GM21447 (cell line): ENCODE results near the gene CREB3L4.

Experiments used
- ATAC-seq: cut with Tn5 transposase; IDR thresholded peaks from one replicate; pipeline ENCODE4 v1.9.1; 2021; ENCODE audit not compliant: unreplicated experiment

The CREB3L4 gene

DNA sequence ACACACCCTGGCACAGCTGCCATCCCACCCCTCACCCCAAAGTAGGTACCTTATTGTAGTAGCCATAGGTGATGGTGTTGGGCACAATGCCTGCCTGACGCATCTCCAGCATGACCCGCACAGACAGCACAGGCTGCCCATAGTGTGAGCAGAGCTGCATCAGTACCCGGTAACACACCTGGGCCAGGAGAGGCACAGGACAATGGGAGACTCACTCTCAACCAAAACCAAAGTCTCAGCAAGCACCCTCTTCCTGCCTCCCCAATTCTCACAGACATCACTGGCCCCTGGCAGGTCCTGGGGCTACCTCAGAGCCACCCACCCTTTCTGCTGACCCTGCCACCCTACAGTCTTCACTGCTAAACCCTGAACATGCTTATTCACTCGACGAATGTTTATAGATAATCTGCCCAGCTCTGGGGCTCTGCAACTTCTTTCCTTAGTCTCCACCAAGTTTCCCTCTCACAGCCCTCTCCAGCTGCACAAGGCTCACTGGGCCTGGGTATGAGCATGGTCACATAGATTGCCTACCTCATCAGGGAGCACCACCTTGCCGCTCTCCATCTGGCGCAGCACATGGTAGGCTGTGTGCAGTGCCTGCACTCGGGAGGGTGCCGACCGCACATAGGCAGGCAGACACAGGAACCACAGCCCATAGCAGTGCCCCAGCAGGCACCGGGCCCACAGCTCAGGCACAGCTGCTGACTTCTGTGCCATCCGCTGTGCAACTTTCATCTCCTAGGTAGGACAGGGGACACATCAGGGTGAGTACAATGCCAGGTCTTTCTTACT is 31.5 kb upstream of the CREB3L4 start:
- no peak for ATAC-seq

DNA sequence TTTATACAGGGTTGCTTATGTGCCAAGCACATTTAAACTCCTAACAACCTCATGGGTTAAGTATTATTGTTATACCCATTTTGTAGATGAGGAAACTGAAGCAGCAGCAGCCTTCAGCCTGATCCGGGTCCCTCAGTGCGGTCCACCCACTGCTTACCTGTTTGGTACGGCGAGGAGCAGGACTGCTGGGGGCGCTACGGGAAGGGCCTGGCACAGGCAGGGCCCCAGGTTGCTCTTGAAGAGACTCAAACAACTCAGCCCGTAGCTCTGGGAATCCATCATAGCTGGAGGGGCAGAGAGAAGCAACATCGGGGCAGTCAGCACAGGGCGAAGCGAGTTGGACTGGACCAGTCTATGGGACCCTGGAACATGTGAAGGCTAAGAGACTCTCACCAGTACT is 30.4 kb upstream of the CREB3L4 start:
- no peak for ATAC-seq

GRCh38 chr1:153938996-153939395 is 28.7 kb upstream of the CREB3L4 start:
- no peak for ATAC-seq

GRCh38 chr1:153939476-153939875 is 28.2 kb upstream of the CREB3L4 start:
- ATAC-seq, result no peak

DNA sequence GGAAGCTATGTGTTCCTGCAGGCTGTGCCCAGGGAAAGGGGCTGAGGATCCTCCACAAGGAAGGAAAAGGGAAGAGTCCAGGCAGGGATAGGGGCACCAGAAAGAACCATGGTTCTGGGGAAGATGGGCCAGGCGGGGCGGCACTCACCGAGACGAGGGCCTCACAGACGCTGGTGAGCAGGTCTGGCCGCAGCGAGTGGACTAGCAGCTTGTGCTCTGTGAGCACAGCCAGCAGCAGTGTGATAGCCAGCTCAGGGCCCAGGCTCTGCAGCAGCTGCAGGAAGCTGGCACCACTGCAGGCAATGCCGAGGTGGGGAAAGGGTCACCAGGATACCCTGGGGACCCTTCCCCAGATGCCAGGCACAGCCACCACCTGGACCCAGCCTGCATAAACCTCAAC is 26.9 kb upstream of the CREB3L4 start:
- no peak for ATAC-seq

GRCh38 chr1:153941826-153942725 is 25.6 kb upstream of the CREB3L4 start:
- ATAC-seq, result no peak

GRCh38 chr1:153942766-153943549 is 24.7 kb upstream of the CREB3L4 start:
- no peak for ATAC-seq

GRCh38 chr1:153944005-153944826 is 23.5 kb upstream of the CREB3L4 start:
- ATAC-seq, result no peak

DNA sequence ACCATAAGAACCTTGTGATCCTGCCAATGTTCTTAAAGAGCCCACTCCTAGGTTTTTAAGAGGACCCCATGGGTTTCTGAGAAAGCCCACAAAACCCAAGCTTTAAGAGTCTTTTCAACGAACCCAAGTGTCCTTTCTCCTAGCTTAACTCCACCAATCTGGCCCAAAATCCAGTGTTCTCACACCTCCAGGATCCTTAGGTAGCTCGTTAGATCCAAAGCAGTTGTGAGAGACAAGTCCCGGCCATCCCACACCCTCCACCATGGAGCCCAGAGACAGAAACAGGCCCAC is 22.9 kb upstream of the CREB3L4 start:
- no peak for ATAC-seq

- ATAC-seq, result no peak
Measured at GRCh38 chr1:153945131-153945794, 22.4 kb upstream of the CREB3L4 start.

DNA sequence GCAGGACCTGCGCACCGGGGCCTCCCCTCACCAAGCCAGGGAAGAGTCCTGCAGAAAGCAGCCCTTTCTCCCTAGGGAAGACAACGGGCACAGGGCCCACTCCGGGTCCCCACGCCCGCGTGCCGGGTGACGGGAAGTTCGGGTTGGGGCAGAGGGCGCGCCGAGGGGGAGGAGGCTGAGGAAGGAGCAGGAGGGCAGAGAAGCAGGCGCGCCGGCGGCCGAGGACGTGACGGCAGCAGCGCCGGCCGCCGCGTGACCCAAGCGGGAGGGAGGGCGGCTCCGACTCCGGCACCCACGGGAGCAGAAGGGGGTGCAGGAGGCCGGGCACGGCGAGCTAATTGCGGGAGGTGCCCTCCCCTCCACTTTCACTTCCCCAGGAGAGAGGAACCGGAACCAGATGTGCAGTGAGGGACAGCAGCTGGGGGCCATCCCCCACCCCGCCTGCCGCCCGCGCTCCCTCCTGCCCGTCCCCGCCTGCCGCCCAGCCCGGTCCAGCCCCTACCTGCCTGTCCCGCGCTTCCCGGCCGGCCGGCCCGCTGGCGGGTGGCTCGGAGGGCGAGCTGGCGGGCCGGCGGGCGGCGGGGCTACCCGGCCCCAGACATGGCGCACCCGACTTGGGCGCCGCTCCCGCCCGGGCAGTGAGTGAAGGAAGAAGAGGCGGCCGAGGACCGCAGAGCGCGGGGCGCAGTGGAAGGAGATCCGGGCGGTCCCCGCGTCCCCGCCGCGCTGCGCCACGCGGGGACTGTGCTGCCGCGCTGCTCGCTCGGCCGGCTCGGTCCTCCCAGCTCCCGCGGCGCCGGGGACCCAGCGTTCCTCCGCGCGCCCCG is 21.7 kb upstream of the CREB3L4 start:
- peak; percentile 73 for ATAC-seq

DNA sequence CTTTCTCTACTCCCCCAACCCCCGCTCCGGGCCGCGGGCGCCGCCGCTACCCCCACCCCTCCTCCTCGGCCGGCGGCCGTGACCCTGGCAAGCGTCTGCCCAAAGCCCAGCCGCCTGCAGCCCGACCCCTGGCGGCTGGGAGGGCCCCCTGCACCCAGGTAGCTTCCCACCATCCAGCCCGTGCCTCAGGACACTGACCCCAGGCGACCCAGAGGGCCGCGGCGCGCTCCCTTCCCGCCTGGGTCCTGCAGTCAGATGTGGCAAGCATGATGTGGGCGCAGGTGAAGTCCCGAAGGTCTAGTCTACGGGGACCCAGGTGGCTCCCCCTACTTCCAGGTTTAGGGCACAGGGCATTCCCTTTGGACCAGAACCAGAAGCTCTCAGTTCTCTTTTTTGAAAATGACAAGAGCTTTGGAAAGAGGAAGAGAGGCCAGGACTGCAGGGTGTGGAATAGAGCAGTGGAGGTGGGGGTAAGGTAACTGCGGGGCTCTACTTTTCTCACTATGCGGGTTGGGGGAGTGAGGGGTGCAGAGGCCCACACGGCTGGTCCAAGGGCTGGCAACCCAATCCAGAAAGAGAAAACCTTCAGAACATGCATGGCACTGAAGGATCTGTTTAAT is 21.0 kb upstream of the CREB3L4 start, which contains the start of gene DENND4B:
DENND4B (minus strand) TSS at position 97 of the 620 bp plus-strand sequence. CDS start 2,344 bp downstream, outside the sequence.
- ATAC-seq, result peak; percentile 58

GRCh38 chr1:153951183-153951582 is 16.5 kb upstream of the CREB3L4 start:
- ATAC-seq, result no peak

- no peak for ATAC-seq
Measured at GRCh38 chr1:153951801-153952200, 15.9 kb upstream of the CREB3L4 start.

DNA sequence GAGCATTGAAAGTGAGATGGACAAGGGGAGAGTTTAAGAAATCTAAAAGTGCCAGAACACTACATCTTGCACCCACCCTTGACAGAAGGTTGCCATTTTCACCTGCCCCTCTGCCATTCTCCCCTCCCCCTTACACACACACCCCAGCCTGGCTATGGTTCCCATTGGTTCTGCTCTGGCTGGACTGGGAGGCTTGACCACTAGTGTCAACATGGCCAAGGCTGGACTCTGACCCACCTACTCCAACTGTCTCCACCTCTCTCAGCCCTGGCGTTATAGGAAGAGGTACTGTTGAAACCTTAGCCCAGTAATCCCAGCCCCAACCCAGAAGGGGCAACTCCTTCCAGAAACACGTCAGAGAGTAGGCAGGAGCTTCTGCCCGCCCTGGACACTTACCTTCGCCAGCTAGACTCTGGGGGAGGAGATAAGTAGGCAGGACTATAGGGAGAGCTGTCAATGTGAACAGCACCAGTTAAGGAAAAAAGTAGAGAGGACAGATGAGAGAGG is 13.8 kb upstream of the CREB3L4 start:
- no peak for ATAC-seq

GRCh38 chr1:153954826-153955225 is 12.9 kb upstream of the CREB3L4 start:
- ATAC-seq, result no peak

DNA sequence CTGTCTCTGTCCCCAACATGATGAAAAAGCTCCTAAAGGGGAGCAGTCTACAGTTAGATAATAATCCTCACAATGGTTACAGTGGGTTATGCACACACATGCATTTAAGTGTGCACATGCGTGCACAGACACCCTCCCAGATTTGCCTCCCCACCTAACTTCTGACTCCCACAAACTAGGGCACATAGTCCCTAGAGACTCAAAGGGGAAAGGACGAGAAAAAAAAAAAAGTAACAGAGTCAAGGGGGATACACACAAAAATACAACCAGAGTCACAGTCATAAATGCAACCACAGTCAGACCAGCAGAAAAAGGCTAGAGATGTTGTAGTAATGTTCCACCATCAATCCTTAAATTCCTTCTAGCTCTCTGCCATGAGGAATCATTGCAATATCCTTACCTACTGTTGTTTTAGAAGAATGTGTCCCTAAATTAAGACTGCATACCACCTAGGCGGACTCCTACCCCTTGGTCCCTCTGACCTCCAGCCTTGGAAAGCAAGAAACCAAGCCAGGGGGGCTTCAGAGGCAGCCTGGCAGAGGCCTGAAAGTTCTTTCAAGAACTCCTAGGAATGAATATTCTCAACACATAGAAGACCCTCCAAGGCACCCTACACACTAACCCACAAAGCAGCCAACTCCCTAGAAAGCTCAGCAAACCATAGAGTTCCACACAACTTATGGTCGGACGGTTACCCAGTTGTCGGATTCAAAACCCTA is 10.5 kb upstream of the CREB3L4 start:
- no peak for ATAC-seq

GRCh38 chr1:153957744-153958110 is 10.0 kb upstream of the CREB3L4 start:
- ATAC-seq, result peak; percentile 16
